Vagina (tissue), 2 donors: ENCODE results near the gene ROPN1B.
"Not testable (repeated sequence)": the region's sequence is repeated elsewhere in the genome, so short reads cannot be mapped to it uniquely, and the experiment has no call there.

ENCODE experiments used
- POLR2A ChIP-seq, 2 donors: fragments of 450-650 bp; IDR thresholded peaks; one replicate each; pipeline ENCODE4 v1.6.1; 2017; ENCODE audit warnings: antibody characterized with exemption in 2 of 2, mild to moderate bottlenecking in 2 of 2, moderate library complexity in 2 of 2
- POLR2AphosphoS5 ChIP-seq, 2 donors: sonication (generic); formaldehyde crosslinking; IDR thresholded peaks; one replicate each; pipeline ENCODE4 v1.9.0; 2017; ENCODE audit warnings: antibody characterized with exemption in 2 of 2, mild to moderate bottlenecking in 2 of 2, low read depth in 1 of 2; ENCODE audit not compliant: insufficient read depth in 1 of 2
- TF ChIP-seq, protein P1 (sequence below), 3 experiments: fragments of 450-650 bp in 2 of 3; fragments of 200-600 bp in 1 of 3; sonication (generic) in 1 of 3; IDR thresholded peaks; one replicate each; pipeline ENCODE4 v1.5.1; 2017 to 2019; ENCODE audit warnings: antibody characterized with exemption in 3 of 3, mild to moderate bottlenecking in 2 of 3, moderate library complexity in 2 of 3

DNA sequence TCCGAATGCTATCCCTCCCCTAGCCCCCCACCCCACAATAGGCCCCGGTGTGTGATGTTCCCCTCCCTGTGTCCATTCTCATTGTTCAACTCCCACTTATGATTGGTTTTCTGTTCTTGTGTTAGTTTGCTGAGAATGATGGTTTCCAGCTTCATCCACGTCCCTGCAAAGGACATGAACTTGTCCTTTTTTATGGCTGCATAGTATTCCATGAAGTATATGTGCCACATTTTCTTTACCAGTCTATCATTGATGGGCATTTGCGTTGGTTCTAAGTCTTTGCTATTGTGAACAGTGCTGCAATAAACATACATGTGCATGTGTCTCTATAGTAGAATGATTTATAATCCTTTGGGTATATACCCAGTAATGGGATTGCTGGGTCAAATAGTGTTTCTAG, 12.0 kb upstream of the ROPN1B start:
- TF ChIP-seq, protein P1, sequence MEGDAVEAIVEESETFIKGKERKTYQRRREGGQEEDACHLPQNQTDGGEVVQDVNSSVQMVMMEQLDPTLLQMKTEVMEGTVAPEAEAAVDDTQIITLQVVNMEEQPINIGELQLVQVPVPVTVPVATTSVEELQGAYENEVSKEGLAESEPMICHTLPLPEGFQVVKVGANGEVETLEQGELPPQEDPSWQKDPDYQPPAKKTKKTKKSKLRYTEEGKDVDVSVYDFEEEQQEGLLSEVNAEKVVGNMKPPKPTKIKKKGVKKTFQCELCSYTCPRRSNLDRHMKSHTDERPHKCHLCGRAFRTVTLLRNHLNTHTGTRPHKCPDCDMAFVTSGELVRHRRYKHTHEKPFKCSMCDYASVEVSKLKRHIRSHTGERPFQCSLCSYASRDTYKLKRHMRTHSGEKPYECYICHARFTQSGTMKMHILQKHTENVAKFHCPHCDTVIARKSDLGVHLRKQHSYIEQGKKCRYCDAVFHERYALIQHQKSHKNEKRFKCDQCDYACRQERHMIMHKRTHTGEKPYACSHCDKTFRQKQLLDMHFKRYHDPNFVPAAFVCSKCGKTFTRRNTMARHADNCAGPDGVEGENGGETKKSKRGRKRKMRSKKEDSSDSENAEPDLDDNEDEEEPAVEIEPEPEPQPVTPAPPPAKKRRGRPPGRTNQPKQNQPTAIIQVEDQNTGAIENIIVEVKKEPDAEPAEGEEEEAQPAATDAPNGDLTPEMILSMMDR (IDR thresholded peaks at IDR 0.05) = not testable (repeated sequence)
- TF ChIP-seq POLR2A (IDR thresholded peaks at IDR 0.05); POLR2AphosphoS5 (IDR thresholded peaks at IDR 0.05; ENCODE audit: insufficient read depth in 1 of 2, low read depth in 1 of 2): not testable (repeated sequence)
